Suprapubic skin (tissue), 4 donors: Measurements from ENCODE around the gene ADAMTS9.

ENCODE experiments used
- CTCF ChIP-seq, 2 donors: fragments of 200-600 bp in 1 of 2; fragments of 450-650 bp in 1 of 2; sonication (generic) in 1 of 2; IDR thresholded peaks; one replicate each; pipeline ENCODE4 v1.5.1; 2016 to 2019; ENCODE audit warnings: antibody characterized with exemption in 2 of 2, mild to moderate bottlenecking in 1 of 2, moderate library complexity in 1 of 2
- EP300 ChIP-seq: sonication (generic); formaldehyde crosslinking; IDR thresholded peaks from one replicate; pipeline ENCODE4 v1.6.1; 2017; ENCODE audit warnings: antibody characterized with exemption
- POLR2A ChIP-seq, 2 donors: fragments of 450-650 bp; IDR thresholded peaks; one replicate each; pipeline ENCODE4 v1.6.1; 2017; ENCODE audit warnings: antibody characterized with exemption in 2 of 2, mild to moderate bottlenecking in 2 of 2, moderate library complexity in 2 of 2
- POLR2AphosphoS5 ChIP-seq, 3 donors: sonication (generic); formaldehyde crosslinking; IDR thresholded peaks; one replicate each; pipeline ENCODE4 v1.6.1; 2017; ENCODE audit warnings: antibody characterized with exemption in 3 of 3

- TF ChIP-seq CTCF (IDR thresholded peaks at IDR 0.05): no peak
- TF ChIP-seq EP300: no peak
- TF ChIP-seq POLR2A (IDR thresholded peaks at IDR 0.05): no peak
- no peak for TF ChIP-seq POLR2AphosphoS5 (IDR thresholded peaks at IDR 0.05)
Observed at GRCh38 chr3:64493149-64493548, 194.7 kb downstream of the ADAMTS9 start.
